ENCODE data around the gene MEGF6.

MEGF6 gene

DNA sequence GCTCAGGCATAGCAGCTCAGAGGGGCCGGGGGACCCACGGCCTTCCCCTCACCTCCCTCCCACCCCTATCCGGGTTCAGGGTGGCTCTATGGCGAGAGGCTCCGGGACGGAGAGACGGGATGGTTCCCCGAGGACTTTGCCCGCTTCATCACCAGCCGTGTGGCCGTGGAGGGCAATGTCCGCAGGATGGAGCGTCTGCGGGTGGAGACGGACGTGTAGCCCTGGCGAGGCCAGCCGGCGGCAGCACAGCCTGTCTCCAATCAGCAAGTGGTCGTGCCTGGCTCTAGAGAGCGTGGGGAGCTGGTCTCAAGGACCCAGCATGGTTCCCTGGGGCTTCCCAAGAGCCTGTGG, 131.0 kb downstream of the MEGF6 start:
- Histone ChIP-seq H3K4me1 (ENCODE audit: insufficient read depth, low read length) (no peaks in the 10 kb centered on the region; the same call in 1 of the 2 replicates), H3K36me3 (ENCODE audit: insufficient read depth, low read length) (no peaks in the 10 kb centered on the region), H3K9ac (ENCODE audit: low read depth, low read length) (no peak overlapping the region), H3K9me3 (ENCODE audit: control insufficient read depth, insufficient read depth, low read length) (no peaks in the 10 kb centered on the region; the same call in 1 of the 2 replicates)

DNA sequence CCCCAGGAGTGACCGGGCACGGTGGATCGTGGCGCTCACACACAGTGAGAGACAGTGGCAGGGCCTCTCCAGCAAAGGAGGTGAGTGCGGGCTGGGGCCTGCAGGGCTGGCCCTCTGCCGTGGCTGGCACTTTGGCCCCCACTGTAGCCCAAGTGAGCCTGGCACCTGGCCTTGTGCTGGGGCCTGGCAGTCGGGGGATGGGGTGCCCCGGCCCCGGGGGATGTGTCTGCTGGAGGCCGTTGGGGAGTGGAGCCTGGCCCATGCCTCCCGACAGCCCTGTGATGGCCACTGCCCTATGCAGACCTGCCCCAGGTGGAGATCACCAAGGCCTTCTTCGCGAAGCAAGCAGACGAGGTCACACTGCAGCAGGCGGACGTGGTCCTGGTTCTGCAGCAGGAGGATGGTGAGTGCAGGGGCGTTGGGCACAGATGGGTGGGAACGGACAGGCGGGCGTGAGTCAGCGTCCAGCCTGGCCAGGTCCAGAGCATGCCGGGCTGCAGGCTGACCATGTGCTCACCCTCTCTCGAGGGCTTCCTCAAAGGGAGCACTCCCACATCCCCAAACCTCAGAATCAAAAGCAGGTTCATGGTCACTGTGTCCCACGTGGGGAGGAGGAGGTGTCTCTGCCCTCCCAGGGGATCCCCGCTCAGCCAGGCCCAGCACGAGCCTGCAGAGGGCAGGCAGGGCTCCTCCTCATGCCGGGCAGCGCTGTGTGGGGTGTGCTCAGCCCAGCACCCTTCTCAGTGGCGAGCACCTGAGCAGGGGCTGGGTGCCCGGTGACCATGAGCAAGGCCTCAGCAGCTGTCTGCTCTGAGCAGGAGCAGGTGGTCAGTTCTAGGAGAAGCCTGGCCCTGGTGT, 131.6 kb downstream of the MEGF6 start:
- Histone ChIP-seq H3K9ac (ENCODE audit: low read depth, low read length) (no peak overlapping the region), H3K9me3 (ENCODE audit: control insufficient read depth, insufficient read depth, low read length) (no peaks in the 10 kb centered on the region), H3K36me3 (ENCODE audit: insufficient read depth, low read length) (no peaks in the 10 kb centered on the region)

DNA sequence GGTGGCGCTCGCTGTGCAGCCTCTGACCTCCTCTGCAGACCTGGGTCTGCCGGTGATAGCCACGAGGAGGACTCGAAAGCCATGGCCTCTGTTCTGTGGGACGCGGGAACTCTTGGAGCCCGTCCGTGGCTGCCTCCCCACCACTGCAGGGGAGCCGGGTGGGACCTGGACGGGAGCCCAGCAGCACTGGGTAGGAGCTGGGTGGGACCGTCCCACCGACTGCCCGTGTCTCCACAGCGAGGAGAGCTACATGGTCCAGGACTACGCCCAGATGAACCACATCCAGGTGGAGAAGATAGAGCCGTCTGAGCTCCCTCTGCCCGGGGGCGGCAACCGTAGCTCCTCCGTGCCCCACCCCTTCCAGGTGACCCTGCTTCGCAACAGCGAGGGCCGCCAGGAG, 133.1 kb downstream of the MEGF6 start:
- H3K9me3 ChIP-seq (ENCODE audit: control insufficient read depth, insufficient read depth, low read length) = no peaks in the 10 kb centered on the region
- H3K9ac ChIP-seq (ENCODE audit: low read depth, low read length) = no peak overlapping the region
- no peaks in the 10 kb centered on the region; the same call in 1 of the 2 replicates for H3K4me1 ChIP-seq (ENCODE audit: insufficient read depth, low read length)
- peaks cover 3% of the 10 kb centered on the region for H3K36me3 ChIP-seq (ENCODE audit: insufficient read depth, low read length)

More for the DNA sequence above, 131.6 kb downstream of the MEGF6 start:
- H3K4me1 ChIP-seq (ENCODE audit: insufficient read depth, low read length) = no peaks in the 10 kb centered on the region; the same call in 1 of the 2 replicates

DNA sequence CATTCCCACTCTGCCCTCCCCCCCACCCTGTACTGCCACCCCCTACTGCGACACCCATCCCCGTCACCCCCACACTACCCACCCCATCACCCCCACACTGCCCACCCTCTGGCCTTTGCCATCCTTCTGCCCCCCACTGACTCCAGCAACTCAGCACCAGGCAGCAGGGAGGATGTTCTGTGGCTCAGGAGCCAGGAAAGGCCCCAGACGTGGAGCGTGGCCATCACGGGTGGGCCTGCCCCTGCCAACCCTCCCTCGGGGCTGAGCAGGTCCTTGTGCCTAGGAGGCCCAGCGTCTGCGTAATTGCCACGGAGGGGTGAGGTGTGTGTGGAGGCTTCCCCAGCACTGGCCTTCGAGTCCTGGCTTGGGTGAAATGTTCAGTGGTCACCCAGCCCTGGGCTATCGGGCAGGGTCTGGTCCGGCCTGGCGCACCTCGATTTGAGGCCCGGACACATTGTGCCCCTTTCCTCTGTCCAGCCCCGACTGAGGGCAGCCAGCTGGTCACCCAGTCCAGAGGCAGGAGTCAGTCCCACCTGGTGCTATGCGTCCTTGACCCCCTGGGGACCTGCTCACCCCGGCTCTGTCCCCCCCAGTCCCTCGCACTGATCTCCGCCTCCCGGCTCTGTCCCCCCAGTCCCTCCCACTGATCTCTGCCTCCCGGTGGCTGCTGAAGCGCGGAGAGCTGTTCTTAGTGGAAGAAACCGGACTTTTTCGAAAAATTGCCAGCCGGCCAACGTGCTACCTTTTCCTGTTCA, 133.9 kb downstream of the MEGF6 start:
- H3K36me3 ChIP-seq (ENCODE audit: insufficient read depth, low read length) = peaks cover 3% of the 10 kb centered on the region
- H3K9ac ChIP-seq (ENCODE audit: low read depth, low read length) = no peak overlapping the region
- H3K4me1 ChIP-seq (ENCODE audit: insufficient read depth, low read length) = no peaks in the 10 kb centered on the region; the same call in 1 of the 2 replicates
- no peaks in the 10 kb centered on the region for H3K9me3 ChIP-seq (ENCODE audit: control insufficient read depth, insufficient read depth, low read length)

DNA sequence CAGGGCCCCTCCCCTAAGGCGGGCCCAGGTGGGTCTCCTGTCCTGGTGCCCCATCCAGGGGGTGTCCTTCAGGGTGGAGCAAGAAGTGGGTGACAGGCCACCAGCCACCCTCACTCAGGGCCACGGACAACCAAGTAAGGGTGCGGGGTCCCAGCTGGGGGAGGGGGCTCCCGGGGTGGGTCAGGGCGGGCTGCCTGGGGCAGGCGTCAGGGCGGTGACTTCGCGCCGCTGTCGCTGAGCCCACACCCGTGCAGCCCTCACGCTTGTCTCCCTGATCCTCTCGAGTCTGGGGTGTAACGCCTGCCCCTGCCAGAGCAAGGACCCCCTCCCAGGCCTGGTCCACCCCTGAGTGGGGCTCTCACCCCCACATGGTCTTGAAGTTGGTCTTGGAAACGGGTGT, 134.6 kb downstream of the MEGF6 start:
- peaks cover 7% of the 10 kb centered on the region; the same call in 1 of the 2 replicates for H3K4me1 ChIP-seq (ENCODE audit: insufficient read depth, low read length)

DNA sequence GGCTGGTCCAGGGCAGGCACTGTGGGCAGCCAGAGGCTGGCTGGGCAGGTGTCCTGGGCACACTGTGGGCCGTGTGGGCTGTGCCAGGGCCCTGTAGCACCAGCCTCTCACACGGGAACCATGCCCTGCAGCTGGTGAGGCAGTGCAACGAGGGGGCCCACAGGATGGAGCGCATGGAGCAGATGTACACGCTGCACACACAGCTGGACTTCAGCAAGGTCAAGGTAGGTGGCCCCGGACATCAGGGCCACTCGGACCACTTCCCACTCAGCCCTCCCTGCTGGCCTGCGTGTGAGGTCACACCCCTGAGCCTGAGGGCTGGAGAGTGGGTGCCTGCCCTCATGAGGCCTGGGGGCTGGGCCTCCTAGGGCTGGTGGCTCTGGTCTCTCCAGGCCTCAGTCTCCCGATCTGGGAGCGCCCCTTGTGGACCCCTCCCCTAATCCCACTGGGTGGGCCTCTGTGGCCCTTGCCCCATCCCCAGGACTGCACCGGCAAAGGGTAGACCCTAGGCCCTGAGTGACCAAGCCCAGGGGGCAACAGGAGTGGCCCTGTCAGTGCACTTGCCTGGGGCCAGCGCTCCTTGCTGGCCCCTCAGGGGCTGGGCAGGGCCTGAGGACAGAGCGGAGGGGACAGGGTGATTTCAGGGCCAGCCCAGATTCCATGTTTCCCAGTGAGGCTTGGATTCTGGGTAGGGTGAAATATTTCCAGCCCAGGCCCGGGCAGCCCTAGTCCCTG, 135.3 kb downstream of the MEGF6 start:
- Histone ChIP-seq H3K9ac (ENCODE audit: low read depth, low read length) (no peak overlapping the region), H3K9me3 (ENCODE audit: control insufficient read depth, insufficient read depth, low read length) (no peaks in the 10 kb centered on the region), H3K36me3 (ENCODE audit: insufficient read depth, low read length) (peaks cover 3% of the 10 kb centered on the region), H3K4me1 (ENCODE audit: insufficient read depth, low read length) (peaks cover 12% of the 10 kb centered on the region; the same call in 1 of the 2 replicates)

More for the DNA sequence above, 134.6 kb downstream of the MEGF6 start:
- Histone ChIP-seq H3K9ac (ENCODE audit: low read depth, low read length) (no peak overlapping the region), H3K9me3 (ENCODE audit: control insufficient read depth, insufficient read depth, low read length) (no peaks in the 10 kb centered on the region), H3K36me3 (ENCODE audit: insufficient read depth, low read length) (peaks cover 3% of the 10 kb centered on the region)

DNA sequence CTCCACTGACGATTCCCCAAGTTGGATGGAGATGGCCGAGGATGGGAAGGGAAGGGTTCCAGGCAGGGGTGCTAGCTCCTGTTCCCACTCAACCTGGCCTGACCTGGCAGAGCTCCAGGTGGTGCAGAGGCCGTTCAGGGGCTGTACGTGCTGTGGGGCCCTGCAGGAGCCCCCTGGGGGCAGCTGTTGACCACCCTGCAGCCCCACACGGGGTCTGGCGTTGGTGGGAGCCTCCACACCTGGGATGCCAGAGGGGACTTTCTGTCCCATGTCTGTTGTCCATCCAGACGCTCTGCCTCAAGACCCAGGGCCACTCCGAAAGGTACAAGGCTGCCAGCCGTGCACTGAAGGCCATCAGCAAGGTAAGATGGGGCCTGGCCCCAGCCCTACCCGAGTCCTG, 136.9 kb downstream of the MEGF6 start:
- no peaks in the 10 kb centered on the region for H3K9me3 ChIP-seq (ENCODE audit: control insufficient read depth, insufficient read depth, low read length)
- peaks cover 16% of the 10 kb centered on the region; the same call in 1 of the 2 replicates for H3K4me1 ChIP-seq (ENCODE audit: insufficient read depth, low read length)
- H3K36me3 ChIP-seq (ENCODE audit: insufficient read depth, low read length) = peaks cover 3% of the 10 kb centered on the region
- H3K9ac ChIP-seq (ENCODE audit: low read depth, low read length) = no peak overlapping the region

DNA sequence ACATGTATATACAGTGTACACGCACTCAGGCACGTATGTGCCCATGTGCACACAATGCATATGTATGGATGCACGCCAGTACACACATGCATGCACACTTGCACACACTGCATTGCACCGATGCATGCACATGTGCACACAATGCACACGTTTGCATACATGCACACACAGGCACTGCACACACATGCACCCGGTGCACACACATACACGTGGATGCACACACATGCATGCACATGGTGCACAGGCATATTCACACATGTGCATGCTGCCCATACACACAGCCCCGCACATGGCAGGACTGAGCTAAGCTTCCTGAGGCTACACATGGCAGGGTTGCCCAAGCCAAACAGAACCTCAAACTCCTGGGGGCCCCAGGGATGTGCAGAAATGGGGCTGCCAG, 137.3 kb downstream of the MEGF6 start:
- no peak overlapping the region for H3K9ac ChIP-seq (ENCODE audit: low read depth, low read length)
- H3K4me1 ChIP-seq (ENCODE audit: insufficient read depth, low read length) = peaks cover 16% of the 10 kb centered on the region; the same call in 1 of the 2 replicates
- H3K36me3 ChIP-seq (ENCODE audit: insufficient read depth, low read length) = peaks cover 3% of the 10 kb centered on the region
- H3K9me3 ChIP-seq (ENCODE audit: control insufficient read depth, insufficient read depth, low read length) = no peaks in the 10 kb centered on the region

DNA sequence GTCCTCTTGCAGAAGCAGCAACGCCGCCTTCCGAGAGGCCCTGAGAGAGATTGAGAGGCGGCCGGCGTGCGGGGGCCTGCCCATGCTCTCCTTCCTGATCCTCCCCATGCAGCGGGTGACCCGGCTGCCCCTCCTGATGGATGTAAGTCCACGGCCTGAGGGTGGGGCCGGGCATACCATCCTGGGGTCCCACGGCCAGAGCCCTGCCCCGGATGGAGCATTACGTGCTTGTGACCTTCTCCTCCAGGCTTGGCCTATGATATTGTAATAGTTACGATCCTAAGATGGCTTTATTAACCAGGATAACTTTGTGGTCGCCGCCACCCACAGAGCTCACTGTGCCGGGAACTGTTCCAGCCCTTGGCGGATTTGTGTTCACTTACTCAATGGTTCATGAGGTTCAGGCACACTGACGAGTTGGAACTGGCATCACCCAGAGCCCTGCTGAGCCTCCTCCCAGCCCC, 137.9 kb downstream of the MEGF6 start:
- H3K36me3 ChIP-seq (ENCODE audit: insufficient read depth, low read length) = peaks cover 3% of the 10 kb centered on the region
- H3K9me3 ChIP-seq (ENCODE audit: control insufficient read depth, insufficient read depth, low read length) = no peaks in the 10 kb centered on the region
- H3K4me1 ChIP-seq (ENCODE audit: insufficient read depth, low read length) = peaks cover 16% of the 10 kb centered on the region; the same call in 1 of the 2 replicates
- H3K9ac ChIP-seq (ENCODE audit: low read depth, low read length) = no peak overlapping the region

DNA sequence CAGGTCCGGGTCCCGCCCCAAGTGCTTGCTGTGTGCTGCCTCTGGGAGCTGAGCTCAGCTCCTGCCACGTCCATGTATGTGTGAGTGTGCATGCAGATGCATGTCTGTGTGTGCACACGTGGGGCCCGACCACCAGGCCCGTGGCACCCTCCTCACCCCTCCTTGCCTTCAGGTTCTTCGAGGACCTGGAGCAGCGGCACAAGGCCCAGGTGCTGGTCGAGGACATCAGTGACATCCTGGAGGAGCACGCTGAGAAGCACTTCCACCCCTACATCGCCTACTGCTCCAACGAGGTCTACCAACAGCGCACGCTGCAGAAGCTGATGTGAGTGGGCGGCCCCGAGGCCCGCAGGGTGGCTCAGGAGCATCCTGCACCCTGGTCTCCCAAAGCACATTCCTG, 138.4 kb downstream of the MEGF6 start:
- Histone ChIP-seq H3K9ac (ENCODE audit: low read depth, low read length) (no peak overlapping the region), H3K36me3 (ENCODE audit: insufficient read depth, low read length) (peaks cover 3% of the 10 kb centered on the region), H3K9me3 (ENCODE audit: control insufficient read depth, insufficient read depth, low read length) (no peaks in the 10 kb centered on the region), H3K4me1 (ENCODE audit: insufficient read depth, low read length) (peaks cover 16% of the 10 kb centered on the region; the same call in 1 of the 2 replicates)

DNA sequence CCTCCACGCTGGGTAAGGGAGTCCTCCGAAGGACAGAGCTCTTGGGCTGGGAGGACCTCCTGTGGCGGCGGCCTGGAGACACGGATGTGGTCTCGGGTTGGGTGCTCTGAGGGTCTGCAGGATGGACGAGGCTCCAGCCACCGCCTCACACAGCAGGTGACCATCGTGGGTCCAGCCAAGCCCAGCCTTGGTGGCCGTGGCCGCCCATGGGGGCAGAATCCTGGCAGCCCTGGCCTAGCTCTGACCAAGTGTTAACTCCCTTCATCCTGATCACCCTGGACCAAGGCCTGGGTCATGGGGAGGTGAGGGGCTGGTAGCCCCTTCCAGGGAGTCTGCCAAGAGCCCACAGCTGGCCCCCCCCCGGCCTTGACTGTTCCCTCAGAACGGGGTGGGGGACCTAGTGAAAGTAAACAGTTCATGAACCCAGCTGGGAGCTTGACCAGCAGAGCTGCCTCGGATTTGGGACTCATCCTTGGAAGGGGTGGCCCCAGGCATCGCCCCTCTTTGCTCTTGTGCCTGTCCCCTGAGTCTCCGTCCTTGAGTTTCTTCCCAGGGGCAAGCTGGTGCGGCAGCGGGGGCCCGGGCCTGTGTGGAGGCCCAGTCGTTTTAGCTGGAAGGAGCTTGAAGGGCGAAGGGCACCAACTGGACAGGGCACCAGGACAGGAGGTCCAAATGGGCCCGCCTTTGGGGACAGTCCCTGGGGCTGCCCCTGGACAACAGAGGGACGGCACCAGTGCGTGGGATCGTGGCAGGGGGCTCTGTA, 139.0 kb downstream of the MEGF6 start:
- H3K9ac ChIP-seq (ENCODE audit: low read depth, low read length) = no peak overlapping the region
- no peaks in the 10 kb centered on the region for H3K9me3 ChIP-seq (ENCODE audit: control insufficient read depth, insufficient read depth, low read length)
- H3K4me1 ChIP-seq (ENCODE audit: insufficient read depth, low read length) = peaks cover 16% of the 10 kb centered on the region; the same call in 1 of the 2 replicates
- H3K36me3 ChIP-seq (ENCODE audit: insufficient read depth, low read length) = peaks cover 3% of the 10 kb centered on the region

DNA sequence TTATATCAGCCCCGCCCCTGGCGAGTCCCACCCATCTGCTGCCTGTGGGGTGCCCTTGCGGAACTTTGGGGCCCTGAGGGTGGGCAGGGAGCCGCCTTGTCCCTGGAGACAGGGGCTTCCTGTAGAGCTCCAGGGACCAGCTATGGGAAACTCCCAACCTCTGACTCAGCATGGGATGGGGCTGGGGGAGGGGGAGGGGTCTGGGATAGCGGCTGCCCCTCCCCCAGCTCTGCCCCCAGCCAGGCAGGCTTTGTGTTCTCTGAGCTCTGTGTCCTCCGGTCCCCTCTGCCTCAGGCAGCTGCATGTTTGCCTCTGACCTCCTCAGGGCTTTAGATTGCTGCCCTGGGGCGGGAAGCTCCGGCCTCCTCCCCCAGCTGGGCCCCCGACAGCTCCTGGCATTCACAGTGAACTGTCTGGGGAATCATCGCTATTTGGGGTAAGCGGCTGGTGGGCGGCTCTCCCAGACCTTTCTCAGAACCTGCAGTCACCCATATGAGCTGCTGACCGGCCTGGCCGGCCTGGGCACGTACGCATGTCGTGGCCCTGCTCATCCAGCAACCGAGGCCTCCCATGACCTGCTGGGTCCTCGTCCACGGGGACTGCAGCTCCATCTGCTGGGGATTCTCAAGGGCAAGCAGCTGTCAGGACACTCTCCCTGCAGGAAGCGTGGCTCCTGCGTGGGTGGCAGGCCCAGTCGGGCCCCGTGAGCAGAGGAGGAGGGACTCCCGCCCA, 139.8 kb downstream of the MEGF6 start:
- H3K36me3 ChIP-seq (ENCODE audit: insufficient read depth, low read length) = peaks cover 3% of the 10 kb centered on the region
- H3K9ac ChIP-seq (ENCODE audit: low read depth, low read length) = peak overlapping the region; percentile 31; the same call in 1 of the 2 replicates
- peaks cover 16% of the 10 kb centered on the region; the same call in 1 of the 2 replicates for H3K4me1 ChIP-seq (ENCODE audit: insufficient read depth, low read length)
- H3K9me3 ChIP-seq (ENCODE audit: control insufficient read depth, insufficient read depth, low read length) = no peaks in the 10 kb centered on the region
